ENCODE data around the gene PALM.

GRCh38 chr19:743168-743687 lies 34.5 kb downstream of the PALM start:
- TF ChIP-seq HMGXB4 (CRISPR knock-in tag; IDR thresholded peaks at IDR 0.05; ENCODE audit: borderline replicate concordance) (no peak), CTCF (IDR thresholded peaks at IDR 0.05) (no peak), RFX5 (IDR thresholded peaks at IDR 0.05) (no peak), CBX8 (IDR thresholded peaks at IDR 0.05) (no peak), POLR2A (IDR thresholded peaks at IDR 0.05; ENCODE audit: low read length) (no peak), CHD2 (IDR thresholded peaks at IDR 0.05; ENCODE audit: low read length, partially characterized antibody) (no peak), JUN (IDR thresholded peaks at IDR 0.05) (no peak), POLR2AphosphoS2 (conservative IDR thresholded peaks at IDR 0.05; ENCODE audit: low read length) (no peak), EP300 (IDR thresholded peaks at IDR 0.05) (no peak), KDM1A (IDR thresholded peaks at IDR 0.05; ENCODE audit: low read depth) (no peak)

Measured in A549 (cell line).